ENCODE data around the gene ART3.
"Not testable (repeated sequence)": the region's sequence is repeated elsewhere in the genome, so short reads cannot be mapped to it uniquely, and the experiment has no call there.

DNA sequence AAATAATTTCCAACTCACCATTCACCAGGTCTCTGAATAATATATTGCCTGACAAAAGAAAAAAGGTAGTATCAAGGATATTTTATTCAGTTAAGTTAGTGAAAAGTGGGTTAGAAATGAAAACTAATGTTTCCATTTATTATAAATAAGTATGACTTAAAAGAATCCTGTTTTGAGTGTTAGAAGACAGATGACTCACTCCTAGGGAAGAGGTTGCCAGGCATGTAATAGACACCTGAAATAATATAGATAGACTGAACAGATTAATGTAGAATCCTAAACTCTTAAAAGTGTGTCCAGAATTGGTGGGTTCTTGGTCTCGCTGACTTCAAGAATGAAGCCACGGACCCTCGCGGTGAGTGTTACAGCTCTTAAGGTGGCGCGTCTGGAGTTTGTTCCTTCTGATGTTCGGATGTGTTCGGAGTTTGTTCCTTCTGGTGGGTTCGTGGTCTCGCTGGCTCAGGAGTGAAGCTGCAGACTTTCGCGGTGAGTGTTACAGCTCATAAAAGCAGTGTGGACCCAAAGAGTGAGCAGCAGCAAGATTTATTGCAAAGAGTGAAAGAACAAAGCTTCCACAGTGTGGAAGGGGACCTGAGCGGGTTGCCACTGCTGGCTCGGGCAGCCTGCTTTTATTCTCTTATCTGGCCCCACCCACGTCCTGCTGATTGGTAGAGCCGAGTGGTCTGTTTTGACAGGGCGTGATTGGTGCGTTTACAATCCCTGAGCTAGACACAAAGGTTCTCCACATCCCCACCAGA lies 32.1 kb upstream of the ART3 start:
- not testable (repeated sequence) for TF ChIP-seq EP300 (IDR thresholded peaks at IDR 0.05; ENCODE audit: low read depth); POLR2A (IDR thresholded peaks at IDR 0.05); POLR2AphosphoS5 (IDR thresholded peaks at IDR 0.05)
- TF ChIP-seq, protein P1, sequence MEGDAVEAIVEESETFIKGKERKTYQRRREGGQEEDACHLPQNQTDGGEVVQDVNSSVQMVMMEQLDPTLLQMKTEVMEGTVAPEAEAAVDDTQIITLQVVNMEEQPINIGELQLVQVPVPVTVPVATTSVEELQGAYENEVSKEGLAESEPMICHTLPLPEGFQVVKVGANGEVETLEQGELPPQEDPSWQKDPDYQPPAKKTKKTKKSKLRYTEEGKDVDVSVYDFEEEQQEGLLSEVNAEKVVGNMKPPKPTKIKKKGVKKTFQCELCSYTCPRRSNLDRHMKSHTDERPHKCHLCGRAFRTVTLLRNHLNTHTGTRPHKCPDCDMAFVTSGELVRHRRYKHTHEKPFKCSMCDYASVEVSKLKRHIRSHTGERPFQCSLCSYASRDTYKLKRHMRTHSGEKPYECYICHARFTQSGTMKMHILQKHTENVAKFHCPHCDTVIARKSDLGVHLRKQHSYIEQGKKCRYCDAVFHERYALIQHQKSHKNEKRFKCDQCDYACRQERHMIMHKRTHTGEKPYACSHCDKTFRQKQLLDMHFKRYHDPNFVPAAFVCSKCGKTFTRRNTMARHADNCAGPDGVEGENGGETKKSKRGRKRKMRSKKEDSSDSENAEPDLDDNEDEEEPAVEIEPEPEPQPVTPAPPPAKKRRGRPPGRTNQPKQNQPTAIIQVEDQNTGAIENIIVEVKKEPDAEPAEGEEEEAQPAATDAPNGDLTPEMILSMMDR (IDR thresholded peaks at IDR 0.05), result not testable (repeated sequence)
